C4-2B (cell line): ENCODE results near the gene LATS2.

Experiments
- ZFX ChIP-seq: fragments of 450-650 bp; IDR thresholded peaks from 2 replicates; pipeline ENCODE4 v1.6.1; 2017
- TF ChIP-seq, protein P1 (sequence below): fragments of 450-650 bp; conservative IDR thresholded peaks from 2 replicates; pipeline ENCODE4 v1.5.1; 2017; ENCODE audit warnings: mild to moderate bottlenecking

DNA sequence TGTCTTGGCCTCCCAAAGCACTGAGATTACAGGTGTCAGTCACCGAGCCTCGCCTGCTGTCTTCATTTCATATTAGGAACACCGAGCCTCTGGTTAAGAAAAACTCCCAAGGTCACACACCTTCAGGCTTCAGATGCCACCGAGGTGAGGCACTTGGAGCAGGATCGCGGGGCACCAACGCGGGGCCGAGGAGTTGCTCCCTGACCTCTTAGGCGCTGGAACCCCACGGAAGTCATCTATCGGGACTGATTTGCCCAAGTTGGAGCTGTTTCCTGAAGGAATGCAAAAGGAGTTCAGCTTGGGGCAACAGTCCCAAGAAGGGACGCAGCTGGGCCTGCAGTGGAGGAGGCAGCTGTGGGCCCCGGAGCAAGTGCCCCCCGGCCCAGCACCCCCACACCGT, 108.5 kb downstream of the LATS2 start:
- no peak for TF ChIP-seq ZFX
- TF ChIP-seq, protein P1, sequence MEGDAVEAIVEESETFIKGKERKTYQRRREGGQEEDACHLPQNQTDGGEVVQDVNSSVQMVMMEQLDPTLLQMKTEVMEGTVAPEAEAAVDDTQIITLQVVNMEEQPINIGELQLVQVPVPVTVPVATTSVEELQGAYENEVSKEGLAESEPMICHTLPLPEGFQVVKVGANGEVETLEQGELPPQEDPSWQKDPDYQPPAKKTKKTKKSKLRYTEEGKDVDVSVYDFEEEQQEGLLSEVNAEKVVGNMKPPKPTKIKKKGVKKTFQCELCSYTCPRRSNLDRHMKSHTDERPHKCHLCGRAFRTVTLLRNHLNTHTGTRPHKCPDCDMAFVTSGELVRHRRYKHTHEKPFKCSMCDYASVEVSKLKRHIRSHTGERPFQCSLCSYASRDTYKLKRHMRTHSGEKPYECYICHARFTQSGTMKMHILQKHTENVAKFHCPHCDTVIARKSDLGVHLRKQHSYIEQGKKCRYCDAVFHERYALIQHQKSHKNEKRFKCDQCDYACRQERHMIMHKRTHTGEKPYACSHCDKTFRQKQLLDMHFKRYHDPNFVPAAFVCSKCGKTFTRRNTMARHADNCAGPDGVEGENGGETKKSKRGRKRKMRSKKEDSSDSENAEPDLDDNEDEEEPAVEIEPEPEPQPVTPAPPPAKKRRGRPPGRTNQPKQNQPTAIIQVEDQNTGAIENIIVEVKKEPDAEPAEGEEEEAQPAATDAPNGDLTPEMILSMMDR: no peak
